GM12892 (cell line): Measurements from ENCODE around the gene SLC7A10.

Source experiments
- POLR2A ChIP-seq: IDR thresholded peaks from 2 replicates; pipeline ENCODE4 v1.6.1; 2011; ENCODE audit warnings: low read depth, low read length, control low read depth
- POLR2AphosphoS5 ChIP-seq: IDR thresholded peaks from 2 replicates; pipeline ENCODE4 v1.6.1; 2011; ENCODE audit warnings: low read depth, low read length, control low read depth
- TAF1 ChIP-seq: IDR thresholded peaks from 2 replicates; pipeline ENCODE4 v1.6.1; 2011; ENCODE audit warnings: low read depth, mild to moderate bottlenecking, control low read depth, low read length, borderline replicate concordance

DNA sequence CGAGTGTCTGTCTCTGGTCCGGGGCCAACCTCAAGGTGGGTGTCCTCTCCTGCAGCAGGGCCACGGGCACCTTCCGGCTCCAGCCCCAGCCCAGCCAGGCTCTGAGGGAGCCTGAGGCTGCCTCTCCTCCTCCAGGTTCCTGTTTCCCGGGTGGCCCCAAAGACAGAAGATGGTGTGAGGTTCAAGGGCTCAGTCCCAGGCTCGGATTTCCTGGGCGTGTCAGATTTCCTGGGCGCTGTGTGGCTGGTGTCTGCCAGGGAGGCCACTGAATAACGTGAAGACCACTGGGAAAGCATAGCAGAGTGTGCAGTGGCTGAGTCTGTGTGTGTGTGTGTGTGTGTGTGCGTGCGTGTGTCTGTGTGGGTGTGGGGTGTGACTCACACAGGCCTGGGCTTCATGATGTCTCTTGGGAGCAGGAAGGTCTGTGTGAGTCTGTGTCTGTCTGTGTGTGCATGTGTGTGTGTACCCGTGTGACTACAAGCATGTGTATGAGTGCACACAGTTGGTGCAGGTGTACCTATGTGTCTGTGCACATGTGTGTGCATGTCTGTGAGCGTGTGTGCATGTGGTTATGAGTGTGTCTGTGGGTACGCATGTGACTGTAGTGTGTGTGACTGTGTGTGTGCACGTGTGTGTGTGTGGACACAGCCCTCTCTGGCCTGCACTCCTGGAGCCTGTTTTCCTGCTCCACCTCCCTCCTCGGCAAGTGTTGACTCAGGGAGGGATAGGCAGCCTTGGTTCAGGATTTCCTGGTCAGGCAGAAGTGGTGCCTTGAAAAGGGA, 48.4 kb upstream of the SLC7A10 start:
- TF ChIP-seq POLR2A (no peak), POLR2AphosphoS5 (no peak), TAF1 (no peak)
